HG03469 (cell line): ENCODE results near the gene AK5.
A peak's percentile ranks its signal among the peaks of the same experiment; 100 is the strongest.
"Not testable (repeated sequence)": the region's sequence is repeated elsewhere in the genome, so short reads cannot be mapped to it uniquely, and the experiment has no call there.

ENCODE experiments used
- ATAC-seq: cut with Tn5 transposase; IDR thresholded peaks from one replicate; pipeline ENCODE4 v1.9.1; 2021; ENCODE audit warnings: mild to moderate bottlenecking, moderate library complexity, moderate number of reproducible peaks; ENCODE audit not compliant: unreplicated experiment

The AK5 gene

GRCh38 chr1:77484926-77485325 is 203.1 kb downstream of the AK5 start:
- ATAC-seq: no peak

GRCh38 chr1:77487631-77488030 is 205.8 kb downstream of the AK5 start:
- no peak for ATAC-seq

- no peak for ATAC-seq
These were observed 208.1 kb downstream of the AK5 start for GRCh38 chr1:77489910-77490309.

DNA sequence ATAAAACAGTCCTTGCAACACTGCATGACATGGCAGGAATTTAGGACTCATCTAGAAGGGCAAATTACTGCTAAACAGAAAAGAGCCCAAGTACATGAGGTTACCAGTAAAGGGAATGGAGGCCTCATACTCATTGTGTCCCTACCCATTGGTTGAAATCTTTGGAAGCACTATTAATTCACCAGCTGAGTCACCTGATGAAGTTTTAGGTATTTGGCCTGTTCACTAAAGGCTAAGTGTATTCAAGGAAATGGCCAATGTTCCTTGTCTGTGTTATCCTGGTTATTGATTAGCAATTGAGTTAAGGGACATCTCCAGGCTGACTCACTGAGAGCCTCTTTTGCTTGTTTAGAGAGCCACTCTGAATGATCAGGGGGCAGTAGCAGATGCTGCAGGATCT is 212.2 kb downstream of the AK5 start:
- ATAC-seq: no peak

DNA sequence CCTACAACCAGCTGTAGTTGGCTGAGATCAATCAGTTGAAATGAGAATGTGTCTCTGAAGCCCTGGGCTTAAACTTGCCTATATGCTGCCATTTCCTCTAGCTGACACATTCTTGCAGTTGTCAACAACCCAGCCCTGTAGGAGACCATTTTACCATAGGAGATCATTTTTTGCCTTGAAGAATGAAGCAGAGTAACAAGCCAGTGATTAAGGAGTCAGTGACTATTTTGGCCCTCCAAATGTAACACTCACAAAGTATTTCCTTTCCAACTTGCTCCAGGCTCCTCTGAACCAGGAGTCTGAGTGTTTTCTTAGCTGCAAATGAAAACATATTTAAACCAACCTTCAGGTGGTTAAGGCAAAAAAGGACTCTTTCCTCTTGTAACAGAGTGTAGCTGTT is 217.1 kb downstream of the AK5 start:
- ATAC-seq: no peak

DNA sequence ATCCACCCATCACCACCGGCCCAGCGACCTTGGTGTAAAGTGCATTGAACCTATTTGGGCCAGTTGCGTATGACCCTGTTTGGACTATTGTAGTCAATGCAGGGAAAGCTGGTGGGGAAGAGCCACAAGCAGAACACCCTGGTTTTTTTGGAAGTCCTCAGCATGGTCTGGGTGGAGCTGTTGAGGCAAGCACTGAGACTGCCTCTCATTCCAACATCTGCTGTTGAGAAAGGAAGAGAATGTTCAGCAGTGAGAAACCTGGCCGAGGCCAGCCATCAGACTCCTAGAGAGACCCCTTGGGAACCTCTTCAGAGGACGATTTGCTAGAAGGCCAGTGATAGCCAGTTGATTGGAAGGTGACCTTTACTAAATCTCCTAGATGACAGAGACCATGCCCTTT is 217.6 kb downstream of the AK5 start:
- no peak for ATAC-seq

GRCh38 chr1:77504986-77505385 is 223.2 kb downstream of the AK5 start:
- peak; percentile 70 for ATAC-seq

DNA sequence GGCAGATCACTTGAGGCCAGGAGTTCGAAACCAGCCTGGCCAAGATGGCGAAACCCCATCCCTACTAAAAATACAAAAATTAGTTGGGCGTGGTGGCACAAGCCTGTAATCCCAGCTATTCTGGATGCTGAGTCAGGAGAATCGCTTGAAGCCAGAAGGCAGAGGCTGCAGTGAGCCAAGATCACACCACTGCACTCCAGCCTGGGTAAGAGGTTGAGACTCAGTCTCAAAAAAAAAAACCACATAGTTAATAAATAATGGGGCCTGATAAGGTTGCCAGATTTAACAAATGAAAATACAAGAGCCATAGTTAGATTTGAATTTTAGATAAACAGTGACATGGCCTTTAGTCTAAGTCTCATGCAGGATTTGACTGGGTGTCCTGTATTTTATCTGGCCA is 225.0 kb downstream of the AK5 start:
- ATAC-seq: no peak

GRCh38 chr1:77509051-77509492 is 227.3 kb downstream of the AK5 start:
- ATAC-seq: no peak

- ATAC-seq: no peak
These were observed 228.1 kb downstream of the AK5 start for GRCh38 chr1:77509898-77510297.

- ATAC-seq: no peak
These were observed 229.6 kb downstream of the AK5 start for GRCh38 chr1:77511440-77511840.

GRCh38 chr1:77512650-77513049 is 230.8 kb downstream of the AK5 start:
- ATAC-seq: not testable (repeated sequence)

- ATAC-seq: no peak
These were observed 232.3 kb downstream of the AK5 start for GRCh38 chr1:77513839-77514763.

DNA sequence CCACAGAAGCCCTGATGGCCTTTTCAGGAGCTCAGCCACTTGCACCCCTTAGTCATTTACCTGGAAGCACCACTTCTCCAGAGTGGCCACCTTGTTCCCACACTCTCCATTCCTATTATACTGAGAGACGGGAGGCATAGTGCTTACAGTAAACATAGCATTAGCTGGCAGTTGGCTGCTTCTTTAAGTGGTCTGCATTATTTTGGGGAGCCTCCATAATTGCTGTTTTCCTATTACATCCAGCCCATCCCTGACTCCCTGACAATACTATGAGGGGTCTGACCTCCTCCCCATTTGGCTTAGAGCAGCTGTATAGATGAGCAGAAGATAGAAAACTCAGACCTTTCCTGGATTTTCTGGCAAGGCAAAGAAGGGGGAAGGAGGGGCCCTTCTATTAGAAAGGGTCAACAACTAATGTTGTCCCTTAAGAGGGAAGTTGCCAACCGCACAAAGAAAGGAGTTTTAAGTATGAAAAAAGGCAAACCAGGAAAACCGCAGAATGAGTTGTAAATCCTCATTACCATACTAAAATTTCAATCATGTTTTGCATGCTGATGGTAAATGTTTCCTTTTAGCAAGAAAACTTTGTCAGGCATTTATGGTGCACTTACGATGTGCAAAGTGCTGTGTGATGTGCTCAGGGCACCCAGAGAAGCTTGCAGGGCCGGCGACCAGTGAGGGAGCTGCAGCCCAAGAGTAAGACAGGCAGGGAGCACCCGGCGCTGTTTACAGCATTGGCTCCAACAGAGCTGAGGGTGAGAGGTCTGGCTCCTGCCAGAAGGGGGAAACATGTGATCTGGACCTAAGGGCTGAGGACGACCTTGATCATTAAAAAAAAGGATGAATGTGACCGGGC is 233.3 kb downstream of the AK5 start:
- ATAC-seq: no peak

- ATAC-seq: no peak
These were observed 234.3 kb downstream of the AK5 start for GRCh38 chr1:77516106-77516505.

DNA sequence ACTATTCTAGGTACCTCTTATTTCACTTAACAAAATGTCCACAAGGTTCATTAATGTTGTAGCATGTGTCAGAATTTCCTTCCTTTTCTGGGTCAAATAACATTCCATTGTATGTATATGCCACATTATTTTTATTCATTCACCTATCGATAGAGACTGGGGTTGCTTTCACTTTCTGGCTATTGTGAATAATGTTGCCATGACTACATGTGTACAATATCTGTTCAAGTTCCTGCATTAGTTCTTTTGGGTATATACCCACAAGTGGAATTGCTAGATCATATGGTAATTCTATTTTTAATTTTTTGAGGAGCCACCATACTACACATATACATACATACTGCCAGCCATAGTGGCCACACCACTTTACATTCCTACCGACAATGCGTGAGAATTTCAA is 242.2 kb downstream of the AK5 start:
- ATAC-seq: no peak

DNA sequence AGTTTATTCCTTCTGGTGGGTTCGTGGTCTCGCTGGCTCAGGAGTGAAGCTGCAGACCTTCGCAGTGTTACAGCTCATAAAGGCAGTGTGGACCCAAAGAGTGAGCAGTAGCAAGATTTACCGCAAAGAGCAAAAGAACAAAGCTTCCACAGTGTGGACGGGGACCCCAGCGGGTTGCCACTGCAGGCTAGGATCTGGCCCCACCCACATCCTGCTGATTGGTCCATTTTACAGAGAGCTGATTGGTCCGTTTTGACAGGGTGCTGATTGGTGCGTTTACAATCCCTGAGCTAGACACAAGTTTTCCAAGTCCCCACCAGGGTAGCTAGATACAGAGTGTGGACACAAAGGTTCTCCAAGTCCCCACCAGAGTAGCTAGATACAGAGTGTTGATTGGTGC is 249.3 kb downstream of the AK5 start:
- ATAC-seq: not testable (repeated sequence)

DNA sequence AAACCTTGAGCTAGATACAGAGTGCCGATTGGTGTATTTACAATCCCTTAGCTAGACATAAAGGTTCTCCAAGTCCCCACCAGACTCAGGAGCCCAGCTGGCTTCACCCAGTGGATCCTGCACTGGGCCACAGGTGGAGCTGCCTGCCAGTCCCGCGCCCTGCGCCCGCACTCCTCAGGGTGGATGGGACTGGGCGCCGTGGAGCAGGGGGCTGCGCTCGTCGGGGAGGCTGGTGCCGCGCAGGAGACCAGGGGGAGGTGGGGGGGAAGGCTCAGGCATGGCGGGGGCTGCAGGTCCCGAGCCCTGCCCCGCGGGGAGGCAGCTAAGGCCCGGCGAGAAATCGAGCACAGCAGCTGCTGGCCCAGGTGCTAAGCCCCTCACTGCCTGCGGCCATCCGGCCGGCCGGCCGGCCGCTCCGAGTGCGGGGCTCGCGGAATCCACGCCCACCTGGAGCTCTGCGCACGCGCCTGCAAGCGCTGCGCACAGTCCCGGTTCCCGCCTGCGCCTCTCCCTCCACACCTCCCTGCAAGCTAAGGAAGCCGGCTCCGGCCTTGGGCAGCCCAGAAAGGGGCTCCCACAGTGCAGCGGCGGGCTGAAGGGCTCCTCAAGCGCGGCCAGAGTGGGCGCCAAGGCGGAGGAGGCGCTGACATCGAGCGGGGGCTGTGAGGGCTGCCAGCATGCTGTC is 249.9 kb downstream of the AK5 start:
- not testable (repeated sequence) for ATAC-seq

DNA sequence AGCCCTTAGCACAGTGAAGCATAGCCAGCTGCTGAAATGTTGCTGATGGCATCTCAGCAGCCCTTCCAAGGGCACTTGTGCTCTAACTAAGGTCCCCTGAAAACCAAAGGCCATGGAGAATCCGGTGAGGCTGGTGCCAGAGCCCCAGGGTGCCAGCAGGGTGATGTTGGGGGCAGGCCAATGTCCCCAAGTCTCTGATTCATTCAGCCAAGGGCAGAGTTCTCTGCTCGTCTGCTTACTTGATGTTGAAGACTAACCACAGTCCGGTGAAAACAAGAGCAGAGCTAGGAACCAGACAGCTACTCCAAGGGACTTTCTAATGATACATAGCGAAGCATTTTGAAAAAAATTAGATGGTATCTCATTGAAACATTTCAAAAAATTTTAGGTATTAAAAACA is 250.8 kb downstream of the AK5 start:
- ATAC-seq: no peak

GRCh38 chr1:77533660-77534305 is 252.0 kb downstream of the AK5 start:
- no peak for ATAC-seq

DNA sequence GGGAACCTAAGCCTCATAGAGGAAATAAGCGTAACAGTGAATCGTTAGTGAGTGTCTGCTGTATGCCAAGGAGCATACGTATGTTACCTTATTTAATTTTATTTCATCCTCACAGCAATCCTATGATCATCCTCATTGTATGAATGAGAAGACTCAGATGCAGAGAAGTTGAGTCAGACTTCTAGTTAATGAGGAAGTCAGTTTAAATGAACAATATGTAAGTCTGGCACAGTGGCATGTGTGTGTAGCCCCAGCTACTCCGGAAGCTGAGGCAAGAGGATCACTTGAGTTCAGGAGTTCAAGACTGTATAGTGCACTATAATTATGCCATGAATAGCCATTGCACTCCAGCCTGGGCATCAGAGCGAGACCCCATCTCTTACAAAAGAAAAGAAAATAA is 252.6 kb downstream of the AK5 start:
- no peak for ATAC-seq
